ENCODE results near the gene SRSF2.
"Not testable (repeated sequence)": the region's sequence is repeated elsewhere in the genome, so short reads cannot be mapped to it uniquely, and the experiment has no call there.

The SRSF2 gene

DNA sequence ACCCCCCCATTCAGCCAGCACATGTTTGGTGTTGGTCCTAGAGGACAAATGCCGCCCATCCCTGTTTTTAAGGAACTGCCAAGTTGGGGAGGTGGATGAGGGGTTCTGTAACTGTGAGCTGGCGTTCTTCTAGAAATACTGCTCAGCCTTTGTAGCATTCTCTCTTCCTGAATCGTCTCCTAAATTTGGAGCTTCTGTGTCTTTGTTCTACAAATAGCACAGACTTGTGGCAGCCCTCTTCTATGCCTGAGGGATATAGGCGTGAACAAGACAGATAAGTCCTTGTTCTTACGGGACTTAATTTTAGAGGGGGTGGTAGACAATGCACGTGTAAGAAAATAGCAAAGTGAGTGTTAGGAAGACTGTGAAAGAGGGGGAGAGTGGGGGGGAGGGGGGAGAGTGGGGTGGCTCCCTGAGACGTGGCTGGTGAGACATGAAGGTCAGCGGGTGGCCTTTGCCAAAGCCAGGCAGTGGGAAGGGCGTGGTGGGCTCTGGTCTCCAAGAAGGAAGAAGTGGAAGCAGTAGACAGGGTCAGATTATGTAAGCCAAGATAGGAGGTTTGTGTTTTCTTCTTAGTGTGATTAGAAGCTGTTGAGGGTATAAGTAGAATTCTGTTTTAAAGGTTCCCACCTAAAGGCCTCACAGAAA, 10.7 kb upstream of the SRSF2 start:
- peaks cover 3 to 6% of the 10 kb centered on the region in 2 donors for H3K4me1 Mint-ChIP-seq
- no peak overlapping the region for H3K27ac Mint-ChIP-seq
- no peaks in the 10 kb centered on the region for H3K9me3 Mint-ChIP-seq
- DNase-seq (no peak), ATAC-seq (replicated peaks) (no peak)
- no peaks in the 10 kb centered on the region for H3K27me3 Mint-ChIP-seq
- peaks cover 22 to 45% of the 10 kb centered on the region in 2 donors for H3K36me3 Mint-ChIP-seq
- no peak overlapping the region for H3K4me3 Mint-ChIP-seq

DNA sequence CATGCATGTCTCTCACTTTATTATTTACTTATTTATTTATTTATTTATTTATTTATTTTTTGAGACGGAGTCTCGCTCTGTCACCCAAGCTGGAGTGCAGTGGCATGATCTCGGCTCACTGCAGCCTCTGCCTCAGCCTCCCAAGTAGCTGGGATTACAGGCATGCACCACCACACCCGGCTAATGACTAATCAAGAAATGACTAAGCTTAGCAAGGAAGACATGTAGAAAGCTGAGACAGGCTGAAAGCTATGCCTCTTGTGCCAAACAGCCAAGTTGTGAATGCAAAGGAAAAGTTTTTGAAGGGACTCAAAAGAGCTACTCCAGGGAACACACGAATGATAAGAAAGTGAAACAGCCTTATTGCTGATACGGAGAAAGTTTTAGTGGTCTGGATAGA, 8.7 kb upstream of the SRSF2 start:
- DNase-seq; H3K4me1 Mint-ChIP-seq; ATAC-seq (replicated peaks); H3K9me3 Mint-ChIP-seq; H3K27me3 Mint-ChIP-seq; H3K27ac Mint-ChIP-seq; H3K4me3 Mint-ChIP-seq: not testable (repeated sequence)
- H3K36me3 Mint-ChIP-seq = peaks cover 22 to 47% of the 10 kb centered on the region in 2 donors

DNA sequence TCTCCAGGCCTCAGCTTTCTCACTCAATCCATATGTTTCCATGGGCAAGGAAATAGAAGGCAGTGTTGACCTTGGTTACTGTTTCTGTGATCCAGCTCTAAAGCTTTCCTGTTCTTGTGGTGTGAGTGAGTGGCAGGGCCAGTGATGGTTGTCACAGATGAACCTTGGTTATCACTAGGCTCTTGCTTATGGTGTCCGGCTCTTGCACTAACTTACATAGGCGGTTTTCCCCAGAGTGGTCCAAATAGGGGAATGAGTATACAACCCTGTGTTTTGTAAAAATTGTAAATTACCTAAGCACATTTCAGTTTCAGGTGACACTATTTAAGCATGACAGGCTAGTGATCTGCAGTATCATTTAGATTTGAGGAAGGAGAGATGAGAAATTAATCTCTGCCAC, 7.6 kb upstream of the SRSF2 start:
- H3K27me3 Mint-ChIP-seq = no peaks in the 10 kb centered on the region
- H3K9me3 Mint-ChIP-seq = no peaks in the 10 kb centered on the region
- no peak for DNase-seq
- H3K4me1 Mint-ChIP-seq = peaks cover 6 to 10% of the 10 kb centered on the region in 2 donors
- H3K4me3 Mint-ChIP-seq = no peak overlapping the region
- no peak for ATAC-seq (replicated peaks)
- H3K36me3 Mint-ChIP-seq = peaks cover 19 to 44% of the 10 kb centered on the region in 2 donors
- H3K27ac Mint-ChIP-seq = no peak overlapping the region

DNA sequence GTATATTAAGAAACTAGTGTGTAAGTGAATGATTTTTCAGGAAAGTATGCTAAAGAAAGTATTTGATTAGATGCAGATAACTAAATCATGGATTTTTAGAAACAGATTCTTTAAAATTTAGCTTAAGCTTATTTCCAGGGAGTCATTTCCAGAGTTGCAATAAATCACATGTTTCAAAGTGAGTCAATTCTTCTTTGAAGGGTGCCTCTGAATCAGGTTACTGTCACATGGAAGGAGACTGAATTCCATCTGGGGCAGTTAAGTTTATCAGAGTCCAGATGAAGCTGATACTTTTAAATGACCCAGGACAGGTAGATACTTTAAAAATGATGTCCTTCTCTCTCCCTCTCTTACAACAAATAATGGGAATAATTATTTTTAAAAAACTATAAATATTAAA, 5.8 kb upstream of the SRSF2 start:
- no peaks in the 10 kb centered on the region for H3K27me3 Mint-ChIP-seq
- peaks cover 13 to 26% of the 10 kb centered on the region in 2 donors for H3K4me1 Mint-ChIP-seq
- DNase-seq = no peak
- no peak overlapping the region for H3K4me3 Mint-ChIP-seq
- no peak overlapping the region for H3K27ac Mint-ChIP-seq
- H3K36me3 Mint-ChIP-seq = peaks cover 11 to 33% of the 10 kb centered on the region in 2 donors
- no peak for ATAC-seq (replicated peaks)
- H3K9me3 Mint-ChIP-seq = no peaks in the 10 kb centered on the region

DNA sequence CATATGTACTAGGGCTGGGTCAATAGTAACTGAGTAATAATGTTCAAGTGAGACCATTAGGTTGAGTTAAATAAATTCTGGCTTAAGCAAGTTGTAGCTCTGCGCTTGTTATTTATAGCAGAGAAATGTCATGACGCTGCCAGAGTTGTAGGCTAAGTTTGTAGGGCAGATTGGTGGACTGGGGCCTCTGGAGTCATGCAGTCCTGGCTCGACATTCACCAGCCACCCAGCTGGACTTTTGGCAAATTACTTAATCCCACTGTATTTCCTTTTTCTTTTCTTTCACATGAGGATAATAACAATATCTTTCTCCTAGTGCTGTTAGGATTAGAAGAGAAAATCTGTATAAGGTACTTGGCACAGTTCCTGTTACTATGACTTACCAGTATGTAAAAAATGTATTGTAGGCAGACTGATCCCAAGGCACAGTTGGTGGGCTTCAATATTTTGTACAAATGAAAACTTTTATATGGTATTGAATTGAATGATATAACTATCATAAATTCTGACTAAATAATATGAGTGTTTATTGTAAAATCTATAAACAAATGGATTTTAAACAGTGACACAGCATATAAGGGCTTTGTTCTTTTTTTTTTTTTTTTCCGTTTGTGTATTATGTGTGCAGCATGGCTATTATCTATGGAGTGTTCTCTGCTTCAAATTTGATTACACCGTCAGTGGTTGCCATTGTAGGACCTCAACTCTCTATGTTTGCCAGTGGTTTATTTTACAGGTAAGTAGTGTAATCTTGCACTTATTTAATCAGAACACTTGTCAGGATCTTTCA, 3.4 kb upstream of the SRSF2 start:
- Mint-ChIP-seq H3K27me3 (no peaks in the 10 kb centered on the region), H3K4me3 (no peak overlapping the region), H3K36me3 (peaks cover 20 to 41% of the 10 kb centered on the region in 2 donors), H3K27ac (no peak overlapping the region), H3K4me1 (peaks cover 16 to 33% of the 10 kb centered on the region in 2 donors), H3K9me3 (no peaks in the 10 kb centered on the region)
- ATAC-seq (replicated peaks) (no peak), DNase-seq (no peak)

DNA sequence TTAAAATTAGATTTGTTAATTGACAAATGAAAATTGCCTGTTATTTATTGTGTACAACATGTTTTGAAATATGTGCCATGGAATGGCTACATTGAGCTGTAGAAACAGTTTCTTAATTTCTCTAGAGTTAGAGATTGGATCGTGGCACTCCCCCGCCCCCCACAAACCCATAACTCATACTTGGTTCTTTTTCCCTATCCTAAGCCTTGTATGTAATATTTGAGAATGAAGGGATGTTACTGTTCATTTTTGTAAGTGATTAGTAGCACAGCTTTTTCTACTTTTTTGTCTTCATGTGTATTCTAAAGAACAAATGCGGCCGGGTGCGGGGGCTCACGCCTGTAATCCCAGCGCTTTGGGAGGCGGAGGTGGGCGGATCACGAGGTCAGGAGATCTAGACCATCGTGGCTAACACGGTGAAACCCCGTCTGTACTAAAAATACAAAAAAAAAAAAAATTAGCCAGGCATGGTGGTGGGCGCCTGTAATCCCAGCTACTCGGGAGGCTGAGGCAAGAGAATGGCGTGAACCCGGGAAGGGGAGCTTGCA, 2.5 kb upstream of the SRSF2 start:
- H3K27ac Mint-ChIP-seq, H3K4me3 Mint-ChIP-seq: not testable (repeated sequence)
- H3K36me3 Mint-ChIP-seq = peaks cover 24 to 42% of the 10 kb centered on the region in 2 donors

DNA sequence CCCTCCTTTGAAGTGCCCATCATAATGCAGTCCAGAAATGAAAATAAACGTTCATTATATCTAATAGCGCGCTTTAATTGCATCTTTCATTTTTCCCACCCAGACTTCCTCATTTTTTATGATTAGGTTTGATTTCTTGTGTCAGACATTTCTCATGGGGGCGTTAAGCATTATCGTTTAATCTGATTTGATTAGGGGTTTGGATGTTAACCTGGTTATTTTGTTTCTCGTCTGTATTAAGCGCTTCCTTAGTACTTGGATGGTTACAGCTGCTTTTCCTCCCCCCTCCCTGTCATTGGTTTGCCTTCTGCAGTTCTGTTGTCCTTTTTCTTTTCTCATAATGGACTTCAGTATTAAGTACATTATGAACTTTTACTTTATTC, 1.3 kb upstream of the SRSF2 start:
- peaks cover 36 to 49% of the 10 kb centered on the region in 2 donors for H3K36me3 Mint-ChIP-seq
- DNase-seq (no peak), ATAC-seq (replicated peaks) (no peak)
- no peaks in the 10 kb centered on the region for H3K27me3 Mint-ChIP-seq
- H3K9me3 Mint-ChIP-seq = no peaks in the 10 kb centered on the region
- peak overlapping the region; percentile 100 for H3K27ac Mint-ChIP-seq
- H3K4me3 Mint-ChIP-seq = peak overlapping the region; percentile 98 to 99
- H3K4me1 Mint-ChIP-seq = peaks cover 25 to 48% of the 10 kb centered on the region in 2 donors

More for the DNA sequence above, 2.5 kb upstream of the SRSF2 start:
- H3K9me3 Mint-ChIP-seq; ATAC-seq (replicated peaks); DNase-seq; H3K27me3 Mint-ChIP-seq: not testable (repeated sequence)
- peaks cover 17 to 36% of the 10 kb centered on the region in 2 donors for H3K4me1 Mint-ChIP-seq

DNA sequence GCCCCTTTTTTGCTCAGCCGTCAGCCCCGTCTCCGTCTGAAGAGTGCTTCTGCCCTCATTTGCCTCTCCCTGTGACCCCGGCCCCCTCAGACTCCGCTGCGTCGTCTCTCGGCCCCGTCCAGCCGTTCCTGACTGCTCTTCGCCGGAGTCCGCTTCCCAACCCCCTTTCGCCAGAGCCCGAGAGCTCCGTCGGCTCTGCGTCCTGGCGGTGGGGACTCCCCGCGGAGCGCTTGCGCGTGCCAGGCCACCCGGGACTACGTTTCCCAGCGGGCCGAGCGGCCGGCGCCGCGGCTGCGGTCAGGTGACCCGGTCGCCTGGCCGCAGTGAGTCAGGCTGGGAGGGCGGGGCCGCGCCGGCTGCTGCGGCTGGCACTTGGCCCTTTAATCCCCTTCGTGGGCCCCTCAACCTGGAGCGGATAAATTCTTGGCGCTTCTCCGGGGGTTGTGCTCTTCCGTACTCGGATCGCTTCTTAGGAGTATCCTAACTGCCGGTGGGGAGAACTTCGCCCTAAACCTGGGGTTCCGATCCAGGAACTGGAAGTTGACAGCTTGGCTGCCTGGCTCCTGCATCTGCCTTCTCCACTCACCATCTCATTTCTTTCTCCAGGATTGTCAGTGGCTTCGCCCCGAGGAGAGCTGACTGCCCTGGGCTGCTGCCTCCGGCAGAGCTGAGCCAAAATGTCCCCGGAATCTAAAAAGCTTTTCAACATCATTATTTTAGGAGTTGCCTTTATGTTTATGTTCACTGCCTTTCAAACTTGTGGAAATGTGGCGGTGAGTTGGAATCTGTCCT, 741 bp upstream of the SRSF2 start, which contains the start of gene MFSD11:
Gene MFSD11 (plus strand): TSS at position 444 of the 792 bp plus-strand sequence. CDS start 234 bp downstream, at position 678.
- H3K4me1 Mint-ChIP-seq = peaks cover 29 to 53% of the 10 kb centered on the region in 2 donors
- peaks cover 39 to 54% of the 10 kb centered on the region in 2 donors for H3K36me3 Mint-ChIP-seq
- H3K9me3 Mint-ChIP-seq = no peaks in the 10 kb centered on the region
- peak; percentile 91 for DNase-seq
- peak; percentile 72 to 77 for ATAC-seq (replicated peaks)
- no peaks in the 10 kb centered on the region for H3K27me3 Mint-ChIP-seq
- peak within 1 kb of the TSS; percentile 100 for H3K27ac Mint-ChIP-seq
- peak within 1 kb of the TSS; percentile 98 to 99 for H3K4me3 Mint-ChIP-seq

DNA sequence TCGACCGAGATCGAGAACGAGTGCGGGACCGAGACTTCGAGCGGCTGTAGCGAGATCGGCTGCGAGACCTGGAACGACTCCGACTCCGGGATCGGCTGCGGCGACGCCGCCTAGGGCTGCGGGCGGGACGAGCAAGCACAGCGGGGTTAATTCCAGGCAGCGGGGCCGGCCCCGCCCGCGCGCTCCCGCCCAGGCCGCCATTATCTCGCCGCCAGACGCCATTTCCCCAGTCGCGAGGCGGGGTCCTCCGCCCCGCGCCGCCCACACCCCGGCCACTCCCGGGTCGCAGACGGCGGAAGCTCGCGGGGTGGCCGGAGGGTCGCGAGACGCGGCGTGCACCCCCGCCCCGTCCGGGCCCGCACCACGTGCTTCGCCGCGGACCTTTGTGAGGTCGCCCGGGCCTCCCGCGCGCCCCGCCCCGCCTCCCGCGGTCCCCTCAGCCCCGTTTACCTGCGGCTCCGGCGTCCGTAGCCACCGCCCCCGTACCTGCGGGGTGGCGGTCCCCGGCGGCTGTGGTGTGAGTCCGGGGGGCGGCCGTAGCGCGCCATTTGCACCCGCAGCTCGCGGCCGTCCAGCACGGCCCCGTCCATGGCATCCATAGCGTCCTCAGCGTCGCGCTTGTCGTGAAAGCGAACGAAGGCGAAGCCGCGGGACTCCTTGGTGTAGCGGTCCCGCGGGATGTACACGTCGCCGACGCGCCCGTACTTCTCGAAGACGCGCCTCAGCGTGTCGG, 616 bp downstream of the SRSF2 start:
- Mint-ChIP-seq H3K36me3 (peaks cover 37 to 52% of the 10 kb centered on the region in 2 donors), H3K27ac (peak overlapping the region; percentile 100), H3K9me3 (no peaks in the 10 kb centered on the region), H3K4me3 (peak overlapping the region; percentile 98 to 99), H3K4me1 (peaks cover 30 to 62% of the 10 kb centered on the region in 2 donors), H3K27me3 (no peaks in the 10 kb centered on the region)
- DNase-seq (peak; percentile 42), ATAC-seq (replicated peaks) (peak; percentile 14 to 17)

DNA sequence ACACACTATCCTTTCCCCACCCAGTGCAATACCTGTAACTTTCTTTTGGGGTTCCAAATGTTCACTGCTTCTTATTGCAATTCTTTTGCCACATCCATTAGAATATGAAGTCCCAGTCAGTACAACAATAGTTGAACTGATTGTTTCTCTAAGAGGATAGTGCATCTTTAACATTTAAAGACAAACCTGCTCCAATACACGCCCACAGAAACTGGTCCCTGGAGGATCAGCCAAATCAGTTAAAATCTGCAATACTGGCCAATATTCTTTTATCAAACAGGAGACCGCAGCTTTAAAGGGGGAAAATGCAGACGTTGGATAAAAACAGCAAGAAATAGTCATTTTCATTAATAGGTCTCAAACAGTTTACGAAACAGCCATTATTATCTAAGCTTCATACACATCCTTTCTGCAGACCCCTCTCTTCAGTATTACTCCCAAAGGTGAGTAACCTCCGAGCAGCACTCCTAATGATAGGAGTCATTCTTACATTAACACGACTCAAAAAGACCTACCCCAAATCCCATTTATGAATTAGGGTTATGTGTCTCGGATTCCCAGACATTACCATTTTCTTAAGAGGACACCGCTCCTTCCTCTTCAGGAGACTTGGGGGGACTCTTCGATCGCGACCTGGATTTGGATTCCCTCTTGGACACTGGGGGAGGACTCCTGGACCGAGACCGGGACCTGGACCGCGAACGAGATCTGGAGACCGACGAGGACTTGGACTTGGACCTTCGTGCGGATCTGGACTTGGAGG, 1.4 kb downstream of the SRSF2 start:
- Mint-ChIP-seq H3K27ac (peak overlapping the region; percentile 98), H3K4me1 (peaks cover 31 to 62% of the 10 kb centered on the region in 2 donors), H3K4me3 (peak overlapping the region; percentile 91 to 99), H3K9me3 (no peaks in the 10 kb centered on the region), H3K27me3 (no peaks in the 10 kb centered on the region), H3K36me3 (peaks cover 37 to 52% of the 10 kb centered on the region in 2 donors)
- DNase-seq (no peak), ATAC-seq (replicated peaks) (no peak)

DNA sequence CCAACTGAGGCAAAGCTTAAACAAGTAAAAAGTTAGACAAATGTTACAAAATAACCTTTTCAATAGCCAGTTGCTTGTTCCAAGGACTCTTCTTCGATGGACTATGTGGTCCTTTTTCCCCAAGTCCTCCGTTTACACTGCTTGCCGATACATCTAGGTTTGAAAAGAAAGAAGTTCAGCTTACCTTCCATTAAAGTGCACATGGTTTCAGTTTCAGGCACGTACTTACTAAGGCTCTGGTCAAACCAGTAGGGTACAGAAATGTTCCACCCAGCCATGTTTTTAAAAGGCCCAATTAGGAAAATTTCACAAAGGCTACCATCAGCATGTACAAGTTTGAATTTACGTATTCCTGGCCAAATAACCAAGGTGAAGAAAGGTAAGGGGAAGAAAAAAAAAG, 2.1 kb downstream of the SRSF2 start:
- no peaks in the 10 kb centered on the region for H3K9me3 Mint-ChIP-seq
- no peaks in the 10 kb centered on the region for H3K27me3 Mint-ChIP-seq
- H3K27ac Mint-ChIP-seq = peak overlapping the region; percentile 91
- no peak for DNase-seq
- H3K4me3 Mint-ChIP-seq = peak overlapping the region; percentile 91 to 99
- H3K36me3 Mint-ChIP-seq = peaks cover 37 to 52% of the 10 kb centered on the region in 2 donors
- H3K4me1 Mint-ChIP-seq = peaks cover 31 to 58% of the 10 kb centered on the region in 2 donors
- ATAC-seq (replicated peaks) = no peak

DNA sequence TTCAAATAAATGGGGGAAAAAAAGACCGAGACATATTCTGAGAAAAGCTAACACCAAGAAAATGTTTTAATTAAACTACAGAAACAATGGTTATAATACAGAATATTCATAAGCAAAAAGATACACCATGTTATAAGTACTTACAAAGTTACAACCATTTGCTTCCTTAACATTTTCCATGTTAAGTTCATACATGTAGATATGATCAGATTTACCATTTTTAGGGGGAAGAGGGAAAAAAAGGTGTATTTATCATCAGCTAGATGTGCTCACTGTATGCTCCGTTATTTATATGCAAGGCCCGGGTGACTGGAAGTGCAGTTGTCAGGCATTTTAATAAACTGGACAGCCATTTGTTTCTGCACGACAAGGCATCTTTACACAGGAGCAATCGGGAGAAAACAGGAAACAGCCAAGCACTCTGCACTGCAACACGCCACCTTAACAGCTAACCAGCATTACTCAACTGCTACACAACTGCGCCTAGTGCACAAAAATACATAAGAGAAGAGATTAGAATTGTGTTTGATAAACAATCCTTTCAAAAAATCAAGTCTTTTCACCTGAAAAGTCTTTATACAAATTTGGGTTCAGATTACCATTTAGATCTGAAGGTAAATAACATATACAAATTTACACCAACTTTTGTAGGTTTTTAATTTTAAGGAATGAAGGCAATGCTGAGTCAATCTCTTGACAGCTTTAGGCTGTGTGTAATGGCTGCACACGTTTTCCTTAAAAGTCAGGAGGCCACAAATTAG, 2.9 kb downstream of the SRSF2 start:
- Mint-ChIP-seq H3K27me3 (no peaks in the 10 kb centered on the region), H3K4me3 (peak overlapping the region; percentile 91 to 99), H3K36me3 (peaks cover 37 to 59% of the 10 kb centered on the region in 2 donors), H3K27ac (peak overlapping the region; percentile 91), H3K4me1 (peaks cover 35 to 56% of the 10 kb centered on the region in 2 donors), H3K9me3 (no peaks in the 10 kb centered on the region)
- ATAC-seq (replicated peaks) (no peak), DNase-seq (no peak)

All from stimulated activated naive B cell treated with anti-CD40 and anti-IgM and Interleukin-4, amounts not matched to agents 10 μg/mL and 1 μg/mL and 100 μg/mL, for 72 hours (primary cell).